GM12801 (cell line): Measurements from ENCODE around the gene IQCK.

Experiments
- TF ChIP-seq, protein P1 (sequence below): IDR thresholded peaks from one replicate; pipeline ENCODE4 v1.5.1; 2011; ENCODE audit warnings: control low read depth; ENCODE audit not compliant: insufficient read length; ENCODE audit errors: extremely low read depth

IQCK gene

DNA sequence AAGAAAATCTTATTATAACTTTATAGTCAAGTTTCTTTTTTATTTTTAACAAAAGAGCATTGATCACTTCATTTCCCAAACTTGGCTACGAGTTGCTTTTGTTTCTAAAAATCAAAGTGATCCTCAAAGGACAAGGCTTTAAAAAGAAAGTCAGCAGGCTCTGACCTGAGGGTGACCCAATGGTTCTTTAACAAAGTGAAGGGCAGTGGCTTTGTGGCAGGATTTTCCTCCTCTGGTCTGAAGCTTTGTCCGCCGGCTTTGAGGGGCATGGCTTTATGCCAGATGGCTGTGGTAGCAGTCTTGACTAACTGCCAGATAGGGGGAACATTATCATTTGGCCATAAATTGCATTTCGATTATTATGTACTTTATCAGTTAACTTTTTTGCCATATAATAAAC is 28.5 kb downstream of the IQCK start:
- TF ChIP-seq, protein P1, sequence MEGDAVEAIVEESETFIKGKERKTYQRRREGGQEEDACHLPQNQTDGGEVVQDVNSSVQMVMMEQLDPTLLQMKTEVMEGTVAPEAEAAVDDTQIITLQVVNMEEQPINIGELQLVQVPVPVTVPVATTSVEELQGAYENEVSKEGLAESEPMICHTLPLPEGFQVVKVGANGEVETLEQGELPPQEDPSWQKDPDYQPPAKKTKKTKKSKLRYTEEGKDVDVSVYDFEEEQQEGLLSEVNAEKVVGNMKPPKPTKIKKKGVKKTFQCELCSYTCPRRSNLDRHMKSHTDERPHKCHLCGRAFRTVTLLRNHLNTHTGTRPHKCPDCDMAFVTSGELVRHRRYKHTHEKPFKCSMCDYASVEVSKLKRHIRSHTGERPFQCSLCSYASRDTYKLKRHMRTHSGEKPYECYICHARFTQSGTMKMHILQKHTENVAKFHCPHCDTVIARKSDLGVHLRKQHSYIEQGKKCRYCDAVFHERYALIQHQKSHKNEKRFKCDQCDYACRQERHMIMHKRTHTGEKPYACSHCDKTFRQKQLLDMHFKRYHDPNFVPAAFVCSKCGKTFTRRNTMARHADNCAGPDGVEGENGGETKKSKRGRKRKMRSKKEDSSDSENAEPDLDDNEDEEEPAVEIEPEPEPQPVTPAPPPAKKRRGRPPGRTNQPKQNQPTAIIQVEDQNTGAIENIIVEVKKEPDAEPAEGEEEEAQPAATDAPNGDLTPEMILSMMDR: no peak

- TF ChIP-seq, protein P1: no peak
These were observed 30.5 kb downstream of the IQCK start for GRCh38 chr16:19748389-19749168.

GRCh38 chr16:19749571-19750080 is 31.6 kb downstream of the IQCK start:
- TF ChIP-seq, protein P1: no peak

- TF ChIP-seq, protein P1: no peak
These were observed 33.7 kb downstream of the IQCK start for GRCh38 chr16:19751478-19752385.

DNA sequence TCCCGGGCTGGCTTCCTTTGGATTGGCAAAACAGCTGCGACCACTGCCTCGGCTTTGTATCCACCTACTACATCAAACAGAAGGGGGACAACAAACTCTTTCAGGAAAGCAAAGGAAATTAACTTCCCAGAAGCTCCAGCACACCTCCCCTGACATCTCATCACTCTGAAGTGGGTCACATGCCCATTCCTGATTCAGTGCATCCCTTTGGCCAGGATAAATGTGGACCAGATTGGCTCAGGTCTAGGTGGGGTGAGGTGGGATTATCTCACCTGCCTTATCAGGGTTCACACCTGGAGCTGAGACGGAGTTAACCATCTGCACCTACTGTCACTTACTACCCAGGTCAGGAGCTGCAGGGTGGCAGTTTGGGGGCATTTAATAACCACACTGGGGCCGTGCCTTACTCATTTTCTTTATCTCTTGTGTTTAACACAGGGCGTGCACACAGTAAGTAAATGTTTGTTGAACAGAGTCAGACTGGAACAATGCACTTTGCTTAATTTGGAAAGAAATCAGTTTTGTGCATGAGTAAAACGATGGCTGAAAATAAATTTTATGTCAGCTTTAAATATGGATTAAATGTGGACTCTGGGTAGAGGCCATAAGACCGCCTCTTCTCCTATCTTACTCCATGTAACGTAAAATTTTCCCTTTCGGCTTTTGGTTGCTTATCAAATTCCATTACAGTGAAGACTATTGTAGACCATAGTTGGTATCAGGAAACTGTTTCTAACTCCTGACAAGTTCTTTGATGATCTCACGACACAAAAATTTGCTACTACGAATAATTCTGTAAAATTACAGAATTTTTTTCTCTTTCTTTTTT is 36.0 kb downstream of the IQCK start:
- TF ChIP-seq, protein P1: no peak

DNA sequence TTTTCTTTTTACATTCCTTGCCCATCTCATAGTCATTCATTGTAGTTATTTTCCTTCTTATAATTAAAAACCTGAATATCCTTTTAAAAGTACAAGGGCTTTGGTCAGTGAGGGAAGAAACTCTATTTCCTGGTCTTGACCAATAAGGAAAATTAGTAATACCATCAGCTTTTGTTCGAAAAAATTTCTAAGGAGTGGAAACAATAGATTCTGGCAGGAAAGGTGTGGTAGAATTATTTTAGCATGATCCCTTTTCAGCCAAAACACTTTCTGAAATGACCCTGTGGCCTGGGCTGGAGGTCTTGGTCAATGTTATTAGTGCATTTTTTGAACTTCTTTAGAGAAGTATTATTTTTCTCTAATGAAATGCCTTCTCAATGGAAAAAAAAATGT is 36.6 kb downstream of the IQCK start:
- TF ChIP-seq, protein P1: no peak
